GM18867 (cell line): ENCODE measurements around the gene FBLN2.
"Not testable (repeated sequence)": the region's sequence is repeated elsewhere in the genome, so short reads cannot be mapped to it uniquely, and the experiment has no call there.

ENCODE experiments used
- ATAC-seq: cut with Tn5 transposase; IDR thresholded peaks from one replicate; pipeline ENCODE4 v1.9.1; 2021; ENCODE audit warnings: mild to moderate bottlenecking, moderate library complexity; ENCODE audit not compliant: unreplicated experiment

The FBLN2 gene

GRCh38 chr3:13548696-13549622 is at the start of gene FBLN2:
Gene FBLN2, plus strand, starts transcription at chr3:13549125. Its CDS starts 21,231 bp downstream, at chr3:13570356.
- ATAC-seq, result no peak

- not testable (repeated sequence) for ATAC-seq
Measured at GRCh38 chr3:13499246-13499645, 49.7 kb upstream of the FBLN2 start.

DNA sequence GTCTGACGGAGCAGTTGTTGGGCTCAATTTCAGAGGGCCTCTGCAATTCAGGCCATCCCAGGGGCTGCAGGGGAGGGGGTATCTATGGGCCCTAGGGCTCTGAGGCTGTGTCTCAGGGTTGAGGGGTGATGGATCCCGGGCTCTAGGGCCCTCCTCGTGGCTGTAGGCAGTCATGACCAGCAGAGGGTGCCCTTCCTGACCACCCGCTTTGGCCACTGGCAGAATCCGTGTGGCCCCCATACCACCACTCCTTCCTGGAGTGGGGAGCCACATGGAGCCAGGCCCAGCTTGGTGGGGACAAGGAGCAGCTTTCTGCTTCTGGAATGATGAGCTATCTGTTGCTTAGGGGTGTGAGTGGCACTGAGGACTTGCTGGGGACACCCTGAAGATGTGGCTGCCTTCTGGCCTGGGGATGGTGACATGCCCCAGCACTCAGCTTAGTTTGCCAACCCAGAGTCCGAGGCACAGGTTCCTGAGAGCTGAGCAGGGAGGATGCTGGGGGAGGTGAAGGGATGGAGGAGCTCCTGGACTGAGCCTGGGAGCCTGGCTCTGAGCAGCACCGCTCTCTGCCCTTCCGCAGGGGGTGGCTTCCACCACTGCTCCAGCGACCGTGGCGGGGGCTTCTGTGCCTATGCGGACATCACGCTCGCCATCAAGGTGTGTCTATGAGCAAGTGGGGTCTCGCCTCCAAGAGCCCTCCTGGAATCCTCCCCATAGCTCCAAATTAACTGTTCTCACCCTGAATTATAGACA is 48.6 kb upstream of the FBLN2 start:
- no peak for ATAC-seq

GRCh38 chr3:13501056-13501455 is 47.9 kb upstream of the FBLN2 start:
- ATAC-seq, result no peak

- ATAC-seq, result no peak
Measured at GRCh38 chr3:13501521-13501920, 47.4 kb upstream of the FBLN2 start.

- ATAC-seq, result no peak
Measured at GRCh38 chr3:13501958-13502790, 46.8 kb upstream of the FBLN2 start.

- no peak for ATAC-seq
Measured at GRCh38 chr3:13502791-13503060, 46.2 kb upstream of the FBLN2 start.

GRCh38 chr3:13504161-13504831 is 44.6 kb upstream of the FBLN2 start:
- no peak for ATAC-seq

DNA sequence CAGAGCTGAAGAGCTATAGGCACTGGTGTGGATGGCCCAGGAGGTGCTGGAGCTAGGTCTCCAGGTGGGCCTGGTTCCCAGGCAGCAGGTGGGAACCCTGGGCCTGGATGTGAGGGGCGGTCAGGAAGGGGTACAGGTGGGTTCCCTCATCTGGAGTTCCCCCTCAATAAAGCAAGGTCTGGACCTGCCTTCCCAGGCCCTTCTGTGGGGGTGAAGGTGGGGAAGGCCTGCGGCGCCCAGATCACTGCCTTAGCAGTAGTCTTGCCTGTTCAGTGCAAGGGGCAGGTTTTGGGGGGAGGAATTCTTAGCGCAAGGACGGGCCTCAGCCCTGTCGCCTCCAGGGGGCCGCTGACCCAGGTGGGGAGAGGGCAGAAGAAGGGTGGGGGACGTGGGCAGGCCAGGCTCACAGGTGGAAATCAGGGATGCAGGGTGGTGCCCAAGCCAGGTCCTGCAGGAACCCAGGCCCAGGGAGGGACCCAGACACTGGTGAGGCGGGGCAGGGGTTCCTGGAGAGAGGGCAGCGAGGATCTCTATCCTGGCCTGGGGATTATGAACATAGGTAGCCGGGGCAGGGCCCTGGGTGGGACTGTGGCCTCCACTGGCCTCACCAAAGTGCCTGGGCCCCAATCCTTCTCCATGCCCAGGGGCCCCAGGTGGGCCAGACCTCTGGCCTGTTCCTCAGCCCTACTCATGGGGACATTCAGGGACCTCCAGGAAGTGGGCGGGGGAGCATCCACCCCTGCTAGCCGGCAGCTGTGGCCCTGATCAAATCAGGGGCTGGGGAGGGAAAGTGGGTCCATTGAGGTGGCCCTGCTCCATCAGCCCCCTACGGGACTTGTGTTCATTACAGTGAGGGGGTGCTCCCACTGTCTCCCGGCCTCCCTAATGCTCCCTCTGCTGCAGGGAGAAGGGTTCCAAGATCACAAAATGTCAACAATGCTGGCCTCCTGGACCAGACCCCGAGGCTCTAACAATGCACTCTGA is 43.5 kb upstream of the FBLN2 start:
- no peak for ATAC-seq

- no peak for ATAC-seq
Measured at GRCh38 chr3:13506239-13506638, 42.7 kb upstream of the FBLN2 start.

GRCh38 chr3:13506680-13507079 is 42.2 kb upstream of the FBLN2 start:
- no peak for ATAC-seq

DNA sequence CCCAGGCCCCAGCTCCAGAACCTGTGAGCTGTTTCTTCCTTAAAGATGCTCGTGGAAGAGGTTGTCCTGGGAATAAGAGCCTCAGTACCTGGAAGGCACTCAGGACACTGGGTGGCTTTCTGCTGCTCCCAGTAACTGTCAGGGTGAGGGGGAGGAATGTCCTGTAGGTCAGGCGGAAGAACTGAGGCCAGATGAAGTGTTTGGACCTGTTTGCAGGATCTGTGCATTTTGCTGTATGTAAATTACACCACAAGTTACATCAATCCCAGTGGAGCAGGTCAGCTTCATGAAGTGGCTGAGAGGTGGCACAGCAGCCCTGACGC is 41.7 kb upstream of the FBLN2 start:
- ATAC-seq, result no peak

DNA sequence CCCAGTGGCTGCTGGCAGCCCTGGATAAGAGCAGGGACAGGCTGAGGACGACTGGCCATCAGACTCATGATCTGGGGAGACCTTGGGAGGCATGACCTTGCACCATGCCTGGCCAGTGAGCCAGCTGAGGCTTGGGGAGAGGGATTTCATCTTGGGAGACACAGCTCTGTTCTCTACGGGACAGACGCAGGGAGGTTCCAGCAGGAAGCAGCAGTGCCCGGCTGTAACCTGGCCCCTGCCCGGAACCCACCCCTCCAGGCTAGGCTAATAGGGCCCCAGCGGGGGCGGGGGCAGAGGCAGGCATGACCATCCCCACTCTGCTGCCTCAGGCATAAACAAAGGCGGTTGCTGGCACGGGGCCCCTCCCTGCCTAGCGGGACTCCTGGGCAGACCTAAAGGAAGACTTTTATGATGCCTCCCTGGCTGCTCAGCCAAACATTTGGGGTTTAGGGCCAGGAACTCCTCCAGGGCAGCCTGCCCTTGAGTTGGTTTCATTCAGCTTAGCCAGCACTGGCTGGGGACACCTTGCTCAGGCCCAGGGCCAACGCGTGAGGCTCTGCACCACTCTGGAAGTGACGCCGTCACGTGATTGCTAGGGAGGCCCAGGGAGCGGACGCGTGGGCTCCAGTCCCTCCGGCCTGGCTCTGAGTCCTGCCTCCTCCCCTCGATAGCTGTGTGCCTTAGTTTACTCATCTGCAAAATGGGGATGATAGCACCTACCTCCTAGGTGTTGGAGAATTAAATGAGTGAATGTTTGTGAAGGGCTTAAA is 41.2 kb upstream of the FBLN2 start:
- no peak for ATAC-seq

GRCh38 chr3:13508496-13508895 is 40.4 kb upstream of the FBLN2 start:
- no peak for ATAC-seq

- ATAC-seq, result no peak
Measured at GRCh38 chr3:13509059-13509815, 39.7 kb upstream of the FBLN2 start.

- ATAC-seq, result no peak
Measured at GRCh38 chr3:13509816-13510192, 39.1 kb upstream of the FBLN2 start.

- ATAC-seq, result no peak
Measured at GRCh38 chr3:13512451-13512850, 36.5 kb upstream of the FBLN2 start.
